Measurements from ENCODE around the gene SHH.

- TF ChIP-seq EZH2 (IDR thresholded peaks at IDR 0.05) (no peak), POLR2AphosphoS5 (IDR thresholded peaks at IDR 0.05; ENCODE audit: borderline replicate concordance, low read depth, low read length) (no peak)
Observed at GRCh38 chr7:155824227-155824886, 12.1 kb upstream of the SHH start.
